ENCODE results near the gene RAI1.
"Not testable (repeated sequence)": the region's sequence is repeated elsewhere in the genome, so short reads cannot be mapped to it uniquely, and the experiment has no call there.

RAI1 gene

DNA sequence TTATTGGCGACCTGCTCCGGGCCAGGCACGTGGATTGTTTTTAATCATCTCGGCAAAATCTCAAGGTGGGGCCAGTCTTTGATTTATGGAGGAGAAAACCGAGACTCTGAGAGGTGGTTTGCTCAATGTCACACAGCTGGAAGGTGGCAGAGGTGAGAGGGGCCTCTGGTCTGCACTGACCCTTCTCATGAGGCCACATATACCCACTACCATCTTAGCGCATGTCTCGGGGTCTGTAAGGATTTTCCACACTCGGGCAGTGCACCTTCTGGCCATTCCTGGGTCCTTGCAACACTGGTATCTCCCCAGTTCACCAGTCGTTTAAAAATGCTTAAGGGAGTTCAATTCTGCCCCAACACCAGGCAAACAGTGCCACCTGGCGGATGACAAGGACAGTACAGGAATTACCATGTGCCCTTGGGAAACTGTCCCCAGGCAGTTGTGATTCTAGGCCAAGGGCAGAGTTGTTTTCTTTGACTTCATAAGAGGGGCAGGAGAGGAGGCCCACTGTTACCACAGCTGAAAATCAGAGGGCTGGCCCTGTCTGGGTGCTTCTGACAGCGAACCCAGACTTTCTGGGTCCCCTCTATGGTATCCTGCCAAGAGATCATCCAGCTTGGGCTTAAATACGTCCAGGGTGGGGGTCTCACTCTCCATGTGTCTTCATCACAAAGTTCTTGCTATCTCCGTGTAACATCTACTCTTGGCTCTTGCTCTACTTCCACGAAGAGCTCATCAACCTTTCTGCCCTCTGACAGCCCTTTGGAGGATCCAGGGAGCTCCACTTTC lies 39.4 kb upstream of the RAI1 start:
- H3K27ac ChIP-seq (ENCODE audit: low read depth, low read length), result no peak overlapping the region

DNA sequence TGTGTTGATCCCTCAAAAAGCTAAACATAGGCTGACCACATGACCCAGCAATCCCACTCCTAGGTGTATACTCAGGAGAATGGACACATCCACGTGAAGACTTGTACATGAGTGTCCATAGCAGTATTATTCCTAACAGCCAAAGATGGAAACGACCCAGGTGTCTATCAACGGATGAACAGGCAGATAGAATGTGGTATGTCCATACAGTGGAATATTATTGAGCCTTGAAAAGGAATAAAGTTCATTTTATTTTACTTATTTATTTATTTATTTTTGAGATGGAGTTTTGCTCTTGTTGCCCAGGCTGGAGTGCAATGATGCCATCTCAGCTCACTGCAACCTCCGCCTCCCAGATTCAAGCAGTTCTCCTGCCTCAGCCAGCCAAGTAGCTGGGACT lies 36.1 kb upstream of the RAI1 start:
- not testable (repeated sequence) for H3K27me3 ChIP-seq (ENCODE audit: control insufficient read depth in 5 of 5, insufficient read depth in 4 of 5, low read length in 5 of 5); H3K27ac ChIP-seq (ENCODE audit: low read depth, low read length); H3K4me3 ChIP-seq (ENCODE audit: low read depth in 1 of 5, low read length in 5 of 5); H3K9ac ChIP-seq (ENCODE audit: low read length in 5 of 5); H3K4me1 ChIP-seq (ENCODE audit: control insufficient read depth in 5 of 5, insufficient read depth in 5 of 5, low read length in 5 of 5); H3K36me3 ChIP-seq (ENCODE audit: control insufficient read depth in 5 of 5, insufficient read depth in 5 of 5, low read length in 5 of 5); H3K9me3 ChIP-seq (ENCODE audit: control insufficient read depth in 5 of 5, low read length in 5 of 5)

More for the DNA sequence above, 39.4 kb upstream of the RAI1 start:
- Histone ChIP-seq H3K4me3 (ENCODE audit: low read depth in 1 of 5, low read length in 5 of 5) (no peak overlapping the region), H3K9ac (ENCODE audit: low read length in 5 of 5) (no peak overlapping the region), H3K9me3 (ENCODE audit: control insufficient read depth in 5 of 5, low read length in 5 of 5) (peaks cover 0 to 6% (median 4%) of the 10 kb centered on the region in 5 donors), H3K27me3 (ENCODE audit: control insufficient read depth in 5 of 5, insufficient read depth in 4 of 5, low read length in 5 of 5) (no peaks in the 10 kb centered on the region), H3K36me3 (ENCODE audit: control insufficient read depth in 5 of 5, insufficient read depth in 5 of 5, low read length in 5 of 5) (no peaks in the 10 kb centered on the region), H3K4me1 (ENCODE audit: control insufficient read depth in 5 of 5, insufficient read depth in 5 of 5, low read length in 5 of 5) (peaks cover 0 to 12% (median 6%) of the 10 kb centered on the region in 5 donors)

DNA sequence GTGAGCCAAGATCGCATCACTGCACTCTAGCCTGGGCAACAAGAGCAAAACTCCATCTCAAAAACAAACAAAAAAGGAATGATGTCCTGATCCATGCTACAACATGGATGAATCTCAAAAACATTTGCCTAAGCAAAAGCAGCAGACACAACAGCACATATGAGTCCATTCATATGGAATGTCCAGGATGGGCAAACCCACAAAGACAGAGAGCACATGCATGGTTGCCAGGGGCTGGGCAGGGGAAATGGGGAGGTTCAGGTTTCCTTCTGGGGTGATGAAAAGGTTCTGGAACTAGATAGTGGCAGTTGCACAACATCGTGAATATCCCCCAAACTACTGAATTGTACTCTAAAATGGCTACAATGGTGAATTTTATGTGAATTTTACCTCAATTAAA lies 35.3 kb upstream of the RAI1 start:
- Histone ChIP-seq H3K27ac (ENCODE audit: low read depth, low read length) (no peak overlapping the region), H3K9me3 (ENCODE audit: control insufficient read depth in 5 of 5, low read length in 5 of 5) (peaks cover 0 to 10% (median 3%) of the 10 kb centered on the region in 5 donors), H3K4me3 (ENCODE audit: low read depth in 1 of 5, low read length in 5 of 5) (no peak overlapping the region), H3K36me3 (ENCODE audit: control insufficient read depth in 5 of 5, insufficient read depth in 5 of 5, low read length in 5 of 5) (no peaks in the 10 kb centered on the region), H3K9ac (ENCODE audit: low read length in 5 of 5) (no peak overlapping the region), H3K4me1 (ENCODE audit: control insufficient read depth in 5 of 5, insufficient read depth in 5 of 5, low read length in 5 of 5) (peaks cover 0 to 8% (median 6%) of the 10 kb centered on the region in 5 donors), H3K27me3 (ENCODE audit: control insufficient read depth in 5 of 5, insufficient read depth in 4 of 5, low read length in 5 of 5) (no peaks in the 10 kb centered on the region)

DNA sequence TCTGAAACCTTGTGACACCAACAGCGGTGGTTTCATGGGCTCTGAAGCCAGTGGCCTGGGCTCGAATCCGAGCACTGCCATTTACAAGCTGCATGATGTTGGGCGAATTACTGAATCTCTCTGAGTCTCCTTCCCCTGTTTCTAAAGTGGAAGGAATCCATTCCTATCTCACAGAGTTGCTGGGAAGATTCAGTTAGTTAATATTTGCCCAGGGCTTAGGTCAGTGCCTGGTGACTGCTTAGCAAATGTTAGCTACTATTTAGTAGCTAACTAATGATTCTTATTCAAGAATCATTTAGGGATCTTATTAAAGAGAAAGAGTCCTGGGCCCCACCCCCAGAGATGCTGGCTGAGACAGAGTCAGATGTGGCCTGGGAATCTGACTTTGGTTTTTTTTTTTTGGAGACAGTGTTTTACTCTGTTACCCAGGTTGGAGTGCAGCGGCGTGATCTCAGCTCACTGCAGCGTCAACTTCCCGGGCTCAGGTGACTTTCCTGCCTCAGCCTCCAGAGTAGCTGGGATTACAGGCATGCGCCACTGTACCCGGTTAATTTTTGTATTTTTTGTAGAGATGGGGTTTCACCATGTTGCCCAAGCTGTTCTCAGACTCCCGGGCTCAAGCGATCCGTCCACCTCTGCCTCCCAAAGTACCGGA lies 33.6 kb upstream of the RAI1 start:
- Histone ChIP-seq H3K27ac (ENCODE audit: low read depth, low read length) (no peak overlapping the region), H3K9me3 (ENCODE audit: control insufficient read depth in 5 of 5, low read length in 5 of 5) (peaks cover 0 to 10% (median 3%) of the 10 kb centered on the region in 5 donors), H3K4me3 (ENCODE audit: low read depth in 1 of 5, low read length in 5 of 5) (no peak overlapping the region), H3K36me3 (ENCODE audit: control insufficient read depth in 5 of 5, insufficient read depth in 5 of 5, low read length in 5 of 5) (no peaks in the 10 kb centered on the region), H3K27me3 (ENCODE audit: control insufficient read depth in 5 of 5, insufficient read depth in 4 of 5, low read length in 5 of 5) (no peaks in the 10 kb centered on the region), H3K4me1 (ENCODE audit: control insufficient read depth in 5 of 5, insufficient read depth in 5 of 5, low read length in 5 of 5) (no peaks in the 10 kb centered on the region), H3K9ac (ENCODE audit: low read length in 5 of 5) (no peak overlapping the region)

DNA sequence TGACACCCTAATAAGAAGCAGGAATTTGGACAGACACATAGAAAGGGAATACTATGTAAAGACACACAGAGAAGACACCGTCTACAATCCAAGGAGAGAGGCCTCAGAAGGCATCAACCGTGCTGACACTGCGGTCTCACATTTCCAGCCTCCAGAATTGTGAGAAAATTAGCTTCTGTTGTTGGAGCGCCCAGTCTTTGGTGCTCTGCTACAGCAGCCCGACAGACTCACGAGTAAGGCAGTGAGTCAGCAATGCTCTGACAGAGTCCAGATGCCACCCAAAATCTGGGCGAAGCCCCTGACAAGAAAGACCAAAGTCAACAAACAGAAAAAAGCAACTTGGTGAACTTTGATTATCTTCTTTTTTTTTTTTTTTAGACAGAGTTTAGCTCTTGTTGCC lies 32.5 kb upstream of the RAI1 start:
- no peaks in the 10 kb centered on the region for H3K36me3 ChIP-seq (ENCODE audit: control insufficient read depth in 5 of 5, insufficient read depth in 5 of 5, low read length in 5 of 5)
- peaks cover 0 to 10% (median 3%) of the 10 kb centered on the region in 5 donors for H3K9me3 ChIP-seq (ENCODE audit: control insufficient read depth in 5 of 5, low read length in 5 of 5)
- no peak overlapping the region for H3K4me3 ChIP-seq (ENCODE audit: low read depth in 1 of 5, low read length in 5 of 5)
- H3K27me3 ChIP-seq (ENCODE audit: control insufficient read depth in 5 of 5, insufficient read depth in 4 of 5, low read length in 5 of 5), result no peaks in the 10 kb centered on the region
- no peak overlapping the region for H3K9ac ChIP-seq (ENCODE audit: low read length in 5 of 5)
- H3K4me1 ChIP-seq (ENCODE audit: control insufficient read depth in 5 of 5, insufficient read depth in 5 of 5, low read length in 5 of 5), result no peaks in the 10 kb centered on the region
- no peak overlapping the region for H3K27ac ChIP-seq (ENCODE audit: low read depth, low read length)

DNA sequence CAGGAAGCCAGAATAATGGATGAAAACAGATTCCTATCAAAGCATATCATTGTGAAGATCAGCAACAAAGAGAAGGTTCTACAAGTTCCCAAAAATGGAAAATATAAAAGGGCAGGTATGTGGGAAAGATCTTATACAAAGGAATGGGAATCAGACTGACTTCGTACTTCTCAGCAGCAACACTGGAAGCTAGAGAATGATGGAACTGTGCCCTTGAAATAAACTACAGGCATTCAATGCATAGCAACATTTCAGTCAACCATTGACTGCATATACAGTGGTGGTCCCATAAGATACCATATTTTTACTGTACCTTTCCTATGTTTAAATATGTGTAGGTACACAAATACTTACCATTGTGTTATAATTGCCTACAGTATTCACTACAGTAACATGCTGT lies 30.3 kb upstream of the RAI1 start:
- H3K36me3 ChIP-seq (ENCODE audit: control insufficient read depth in 5 of 5, insufficient read depth in 5 of 5, low read length in 5 of 5), result no peaks in the 10 kb centered on the region
- no peak overlapping the region for H3K27ac ChIP-seq (ENCODE audit: low read depth, low read length)
- no peak overlapping the region for H3K4me3 ChIP-seq (ENCODE audit: low read depth in 1 of 5, low read length in 5 of 5)
- no peaks in the 10 kb centered on the region for H3K27me3 ChIP-seq (ENCODE audit: control insufficient read depth in 5 of 5, insufficient read depth in 4 of 5, low read length in 5 of 5)
- peaks cover 0 to 4% (median 0%) of the 10 kb centered on the region in 5 donors for H3K4me1 ChIP-seq (ENCODE audit: control insufficient read depth in 5 of 5, insufficient read depth in 5 of 5, low read length in 5 of 5)
- H3K9me3 ChIP-seq (ENCODE audit: control insufficient read depth in 5 of 5, low read length in 5 of 5), result peaks cover 0 to 4% (median 0%) of the 10 kb centered on the region in 5 donors
- no peak overlapping the region for H3K9ac ChIP-seq (ENCODE audit: low read length in 5 of 5)

DNA sequence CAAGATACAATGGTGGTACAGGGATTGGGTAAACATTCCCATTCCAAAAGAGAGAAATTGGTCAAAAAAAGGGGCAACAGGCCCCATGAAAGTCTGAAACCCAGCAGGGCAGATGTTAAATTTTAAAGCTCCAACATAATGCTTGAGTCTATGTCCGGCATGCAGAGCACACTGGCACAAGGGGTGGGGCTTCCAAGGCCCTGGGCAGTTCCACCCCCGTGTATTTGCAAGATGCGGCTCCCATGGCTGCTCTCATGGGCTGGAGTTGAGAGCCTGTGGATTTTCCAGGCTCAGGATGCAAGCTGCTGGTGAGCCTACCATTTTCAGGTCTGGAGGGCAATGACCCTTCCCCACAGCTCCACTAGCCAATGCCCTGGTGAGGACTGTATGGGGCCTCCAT lies 27.9 kb upstream of the RAI1 start:
- no peak overlapping the region for H3K9ac ChIP-seq (ENCODE audit: low read length in 5 of 5)
- no peaks in the 10 kb centered on the region for H3K36me3 ChIP-seq (ENCODE audit: control insufficient read depth in 5 of 5, insufficient read depth in 5 of 5, low read length in 5 of 5)
- H3K27ac ChIP-seq (ENCODE audit: low read depth, low read length), result no peak overlapping the region
- H3K4me1 ChIP-seq (ENCODE audit: control insufficient read depth in 5 of 5, insufficient read depth in 5 of 5, low read length in 5 of 5), result peaks cover 0 to 4% (median 0%) of the 10 kb centered on the region in 5 donors
- H3K9me3 ChIP-seq (ENCODE audit: control insufficient read depth in 5 of 5, low read length in 5 of 5), result peaks cover 0 to 14% (median 10%) of the 10 kb centered on the region in 5 donors
- no peak overlapping the region for H3K4me3 ChIP-seq (ENCODE audit: low read depth in 1 of 5, low read length in 5 of 5)
- H3K27me3 ChIP-seq (ENCODE audit: control insufficient read depth in 5 of 5, insufficient read depth in 4 of 5, low read length in 5 of 5), result no peaks in the 10 kb centered on the region

DNA sequence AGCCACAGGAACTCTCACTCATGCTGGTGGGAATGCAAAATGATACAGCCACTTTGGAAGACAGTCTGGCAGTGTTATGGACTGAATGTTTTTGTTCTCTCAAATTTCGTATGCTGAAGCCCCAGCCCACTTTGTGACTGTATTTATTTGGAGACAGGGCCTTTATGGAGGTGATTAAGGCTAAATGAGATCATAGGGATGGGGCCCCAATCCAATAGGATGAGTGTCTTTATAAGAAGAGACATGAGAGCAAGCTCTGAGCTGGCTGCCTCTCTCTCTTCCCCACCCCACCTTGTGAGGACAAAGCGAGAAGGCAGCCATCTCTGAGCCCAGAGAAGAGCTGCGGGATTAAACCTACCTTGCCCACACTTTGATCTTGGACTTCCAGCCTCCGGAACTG lies 21.9 kb upstream of the RAI1 start:
- Histone ChIP-seq H3K9ac (ENCODE audit: low read length in 5 of 5) (no peak overlapping the region), H3K36me3 (ENCODE audit: control insufficient read depth in 5 of 5, insufficient read depth in 5 of 5, low read length in 5 of 5) (no peaks in the 10 kb centered on the region), H3K27ac (ENCODE audit: low read depth, low read length) (no peak overlapping the region), H3K27me3 (ENCODE audit: control insufficient read depth in 5 of 5, insufficient read depth in 4 of 5, low read length in 5 of 5) (peaks cover 0 to 7% (median 0%) of the 10 kb centered on the region in 5 donors), H3K9me3 (ENCODE audit: control insufficient read depth in 5 of 5, low read length in 5 of 5) (peaks cover 0 to 21% (median 15%) of the 10 kb centered on the region in 5 donors), H3K4me1 (ENCODE audit: control insufficient read depth in 5 of 5, insufficient read depth in 5 of 5, low read length in 5 of 5) (peaks cover 0 to 7% (median 3%) of the 10 kb centered on the region in 5 donors), H3K4me3 (ENCODE audit: low read depth in 1 of 5, low read length in 5 of 5) (no peak overlapping the region)

DNA sequence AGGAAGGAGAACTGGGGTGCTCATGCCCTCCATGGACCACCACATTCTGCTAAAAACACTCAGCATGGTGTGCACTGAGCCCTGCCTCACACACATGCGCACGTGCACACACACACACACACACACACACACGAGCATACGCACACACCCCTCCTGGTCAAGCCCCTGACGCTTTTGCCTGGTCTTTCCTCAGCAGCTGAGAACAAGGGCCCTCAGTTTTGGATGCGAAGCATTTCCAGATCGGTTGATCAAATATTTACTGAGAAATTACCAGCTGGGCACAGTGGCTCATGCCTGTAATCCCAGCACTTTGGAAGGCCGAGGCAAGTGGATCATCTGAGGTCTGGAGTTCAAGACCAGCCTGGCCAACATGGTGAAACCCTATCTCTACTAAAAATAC lies 20.1 kb upstream of the RAI1 start:
- Histone ChIP-seq H3K27me3 (ENCODE audit: control insufficient read depth in 5 of 5, insufficient read depth in 4 of 5, low read length in 5 of 5) (peaks cover 0 to 9% (median 0%) of the 10 kb centered on the region in 5 donors), H3K36me3 (ENCODE audit: control insufficient read depth in 5 of 5, insufficient read depth in 5 of 5, low read length in 5 of 5) (no peaks in the 10 kb centered on the region), H3K27ac (ENCODE audit: low read depth, low read length) (no peak overlapping the region)

DNA sequence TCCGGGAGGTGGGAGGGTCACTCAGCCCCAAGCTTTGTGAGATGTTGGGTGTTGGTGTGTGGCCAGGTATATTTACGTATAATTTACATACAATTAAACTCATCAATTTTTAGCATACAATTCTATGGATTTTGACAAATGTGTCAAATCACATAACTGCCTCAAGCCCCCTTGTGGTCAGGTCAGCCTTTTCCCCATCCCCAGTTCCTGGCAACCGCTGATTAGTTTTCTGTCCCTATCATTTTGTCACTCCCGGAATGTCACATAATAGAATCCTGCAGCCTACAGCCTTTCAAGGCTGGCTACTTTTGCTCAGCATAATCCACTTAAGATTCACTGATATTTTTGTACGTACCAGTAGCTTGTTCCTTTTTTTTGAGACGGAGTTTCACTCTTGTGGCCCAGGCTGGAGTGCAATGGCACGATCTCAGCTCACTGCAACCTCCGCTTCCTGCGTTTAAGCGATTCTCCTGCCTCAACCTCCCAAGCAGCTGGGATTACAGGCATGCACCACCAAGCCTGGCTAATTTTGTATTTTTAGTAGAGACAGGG lies 19.3 kb upstream of the RAI1 start:
- Histone ChIP-seq H3K27me3 (ENCODE audit: control insufficient read depth in 5 of 5, insufficient read depth in 4 of 5, low read length in 5 of 5) (peaks cover 0 to 9% (median 0%) of the 10 kb centered on the region in 5 donors), H3K27ac (ENCODE audit: low read depth, low read length) (no peak overlapping the region), H3K9ac (ENCODE audit: low read length in 5 of 5) (no peak overlapping the region), H3K4me1 (ENCODE audit: control insufficient read depth in 5 of 5, insufficient read depth in 5 of 5, low read length in 5 of 5) (peaks cover 0 to 6% (median 3%) of the 10 kb centered on the region in 5 donors), H3K4me3 (ENCODE audit: low read depth in 1 of 5, low read length in 5 of 5) (no peak overlapping the region), H3K9me3 (ENCODE audit: control insufficient read depth in 5 of 5, low read length in 5 of 5) (peaks cover 0 to 20% (median 15%) of the 10 kb centered on the region in 5 donors), H3K36me3 (ENCODE audit: control insufficient read depth in 5 of 5, insufficient read depth in 5 of 5, low read length in 5 of 5) (no peaks in the 10 kb centered on the region)

More for the DNA sequence above, 20.1 kb upstream of the RAI1 start:
- Histone ChIP-seq H3K4me3 (ENCODE audit: low read depth in 1 of 5, low read length in 5 of 5) (no peak overlapping the region), H3K9ac (ENCODE audit: low read length in 5 of 5) (no peak overlapping the region), H3K4me1 (ENCODE audit: control insufficient read depth in 5 of 5, insufficient read depth in 5 of 5, low read length in 5 of 5) (peaks cover 0 to 6% (median 3%) of the 10 kb centered on the region in 5 donors), H3K9me3 (ENCODE audit: control insufficient read depth in 5 of 5, low read length in 5 of 5) (peaks cover 0 to 21% (median 15%) of the 10 kb centered on the region in 5 donors)

Measured in subcutaneous abdominal adipose tissue (tissue), 5 donors.